GM19438 (cell line): ENCODE measurements around the gene FKBP1A.
"Not testable (repeated sequence)": the region's sequence is repeated elsewhere in the genome, so short reads cannot be mapped to it uniquely, and the experiment has no call there.

Experiments used
- ATAC-seq: cut with Tn5 transposase; IDR thresholded peaks from one replicate; pipeline ENCODE4 v1.9.1; 2021; ENCODE audit warnings: low read depth; ENCODE audit not compliant: unreplicated experiment

Gene FKBP1A

DNA sequence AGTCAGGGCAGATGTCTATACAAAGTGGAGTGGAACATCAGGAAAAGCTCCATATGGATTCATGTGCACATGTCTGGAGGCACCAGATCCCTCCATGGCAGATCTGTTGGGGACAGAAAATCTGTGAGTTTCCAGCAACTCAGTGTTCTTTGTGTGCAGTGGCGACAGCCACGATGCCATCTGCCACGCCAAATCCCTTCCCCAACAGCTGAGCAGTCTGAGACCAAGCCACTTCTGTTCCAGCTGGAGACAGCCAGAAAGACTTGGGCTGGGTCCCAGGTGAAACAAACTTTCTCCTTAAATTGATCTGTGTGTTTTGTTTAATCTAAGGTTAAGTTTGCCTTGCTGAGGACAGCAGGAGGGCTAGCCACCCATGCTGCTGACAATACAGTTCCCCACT lies 22.9 kb downstream of the FKBP1A start:
- ATAC-seq = no peak

DNA sequence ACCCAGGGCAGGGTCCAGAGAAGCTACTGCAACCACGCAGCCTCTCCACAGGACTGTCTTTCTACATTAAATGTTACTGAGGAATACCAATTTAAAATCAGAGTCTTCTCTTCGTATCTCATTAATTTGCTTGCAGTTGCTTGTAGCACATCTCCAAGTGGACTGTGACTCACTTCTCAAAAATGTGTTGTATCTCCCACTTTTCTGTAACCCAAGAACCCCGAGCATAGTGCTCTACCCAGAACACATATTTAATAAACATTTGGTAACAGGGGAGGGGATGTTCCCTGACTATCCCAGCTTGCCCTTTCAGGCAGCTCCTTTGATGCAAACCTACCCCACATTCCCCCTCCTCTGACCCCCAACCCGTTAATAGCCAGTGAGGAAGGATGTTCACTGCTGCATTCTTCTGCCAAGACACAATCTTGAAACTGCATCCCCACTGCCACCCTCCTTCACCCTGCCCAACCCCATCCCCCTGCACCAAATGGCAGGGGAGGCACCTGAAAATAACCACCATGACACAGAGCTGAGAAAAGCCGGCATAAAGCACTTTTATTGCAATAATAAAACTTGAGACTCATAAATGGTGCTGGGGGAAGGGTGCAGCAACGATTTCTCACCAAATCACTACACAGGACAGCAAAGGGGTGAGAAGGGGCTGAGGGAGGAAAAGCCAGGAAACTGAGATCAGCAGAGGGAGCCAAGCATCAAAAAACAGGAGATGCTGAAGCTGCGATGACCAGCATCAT lies 24.2 kb downstream of the FKBP1A start:
- no peak for ATAC-seq

DNA sequence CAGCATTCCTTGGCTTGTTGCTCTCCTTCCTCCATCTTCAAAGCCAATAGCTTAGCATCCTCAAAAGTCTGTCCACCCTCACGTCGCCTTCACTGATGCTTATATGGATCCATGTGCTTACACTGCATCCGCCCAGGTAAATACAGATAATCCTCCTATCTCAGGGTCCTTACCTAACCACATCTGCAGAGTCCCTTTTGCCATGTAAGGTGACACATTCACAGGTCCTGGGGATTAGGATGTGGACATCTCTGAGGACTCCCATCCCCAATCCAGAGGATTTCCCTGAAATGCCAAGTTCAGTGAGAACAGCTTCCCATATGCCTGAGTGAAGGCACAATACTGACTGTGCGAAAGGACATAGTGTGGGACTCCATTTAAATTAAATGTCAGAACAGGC lies 25.4 kb downstream of the FKBP1A start:
- ATAC-seq = no peak

DNA sequence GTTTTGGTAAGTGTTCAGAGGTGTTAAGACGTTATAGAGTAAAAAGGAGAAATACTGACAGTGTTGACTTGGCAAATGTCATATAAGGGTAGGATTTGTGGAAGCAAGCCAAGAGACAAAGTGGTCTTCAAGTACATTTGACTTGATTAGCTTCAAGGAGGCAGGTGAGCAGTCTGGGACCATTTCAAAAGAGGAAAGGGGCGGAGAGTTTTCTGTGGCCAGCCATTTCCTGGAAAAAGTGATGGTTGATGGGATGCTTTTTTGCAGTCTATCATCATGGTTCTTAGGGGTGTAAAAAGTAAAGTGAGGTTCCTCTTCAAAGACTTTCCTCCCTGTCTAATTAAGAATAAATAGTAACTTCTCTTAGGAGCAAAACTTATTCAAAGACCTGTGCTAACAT lies 28.7 kb downstream of the FKBP1A start:
- no peak for ATAC-seq

DNA sequence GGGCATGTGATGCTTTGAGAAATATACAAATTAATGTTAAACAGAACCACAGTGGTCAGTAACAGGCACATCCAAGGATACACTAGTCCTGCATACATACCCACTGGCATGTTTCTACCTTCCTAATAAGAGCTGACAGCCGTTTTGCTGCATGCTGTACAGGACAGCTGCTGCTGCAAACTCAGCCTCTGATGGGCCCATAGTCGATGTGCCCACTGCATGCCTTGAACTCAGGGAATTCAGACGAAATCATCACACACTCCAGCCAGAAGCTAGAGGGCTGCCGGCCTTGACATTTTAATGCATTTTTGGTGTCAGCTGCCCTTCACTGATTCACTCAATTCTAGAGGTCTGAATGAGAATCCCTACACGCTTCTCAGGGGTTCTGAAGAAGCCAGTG lies 29.3 kb downstream of the FKBP1A start:
- no peak for ATAC-seq

- no peak for ATAC-seq
These were observed 30.4 kb downstream of the FKBP1A start for GRCh38 chr20:1362484-1362883.

DNA sequence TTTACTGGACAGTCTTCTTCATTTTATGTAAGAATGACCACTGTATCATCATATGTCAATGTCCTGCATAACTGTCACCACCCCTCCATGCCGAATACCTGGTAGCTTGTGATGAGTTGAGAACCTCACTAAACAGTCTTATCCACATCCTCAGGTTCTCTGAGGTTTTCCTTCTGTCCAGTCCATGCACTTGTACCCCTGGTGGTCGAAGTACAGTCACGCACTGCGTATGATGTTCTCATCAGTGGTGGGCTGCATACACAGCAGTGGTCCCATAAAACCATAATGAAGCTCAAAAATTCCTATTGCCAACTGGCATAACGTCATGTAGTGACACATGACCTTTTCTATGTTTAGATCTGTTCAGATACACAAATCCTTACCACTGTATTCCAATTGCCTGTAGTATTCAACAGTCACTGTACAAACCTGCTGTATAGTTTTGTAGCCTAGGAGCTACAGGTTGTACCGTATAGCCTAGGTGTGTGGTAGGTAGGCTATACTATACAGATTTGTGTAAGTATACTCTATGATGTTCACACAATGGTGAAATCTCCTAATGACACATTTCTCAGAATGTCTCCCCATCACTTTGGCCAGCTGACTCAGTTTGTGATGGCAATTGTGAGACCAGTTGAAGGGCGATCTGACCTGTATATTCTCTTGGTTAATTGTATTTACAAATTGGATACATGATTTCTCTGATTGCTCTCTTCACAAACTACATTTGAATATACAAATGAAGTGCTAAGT lies 32.6 kb downstream of the FKBP1A start:
- ATAC-seq = no peak

DNA sequence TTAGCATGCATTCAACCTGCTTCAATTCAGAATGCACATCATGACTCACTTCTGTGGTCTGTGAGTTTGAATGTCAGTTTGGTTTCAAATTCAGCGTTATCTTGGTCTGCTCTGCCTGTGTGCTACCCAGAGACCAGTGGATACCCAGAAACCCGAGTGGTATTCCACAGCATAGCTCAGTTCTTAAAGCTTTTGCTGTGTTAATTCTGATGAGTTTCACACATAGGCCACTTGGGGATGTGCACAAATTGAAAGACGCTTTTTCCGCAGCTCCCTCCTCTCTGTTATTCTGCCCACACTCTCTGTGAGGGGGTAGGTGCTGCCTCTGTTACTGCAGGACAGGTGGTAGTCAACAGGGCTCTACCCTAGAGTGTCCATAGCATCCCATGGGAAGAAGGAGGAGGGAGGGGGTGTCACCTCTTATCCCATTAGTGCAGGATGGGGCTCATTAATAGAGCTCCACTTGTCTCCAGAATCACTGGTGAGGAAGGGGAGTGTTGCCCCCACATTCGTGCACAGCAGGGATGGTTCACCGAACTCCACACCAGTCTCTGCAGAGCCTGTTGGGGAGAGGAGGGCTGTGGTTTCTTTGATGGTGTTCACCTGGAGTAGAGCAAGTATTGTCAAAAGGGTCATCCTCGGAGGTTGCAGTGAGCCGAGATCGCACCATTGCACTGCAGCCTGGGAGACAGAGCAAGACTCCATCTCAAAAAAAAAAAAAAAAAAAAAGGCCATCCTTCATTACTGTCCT lies 34.8 kb downstream of the FKBP1A start:
- no peak for ATAC-seq

DNA sequence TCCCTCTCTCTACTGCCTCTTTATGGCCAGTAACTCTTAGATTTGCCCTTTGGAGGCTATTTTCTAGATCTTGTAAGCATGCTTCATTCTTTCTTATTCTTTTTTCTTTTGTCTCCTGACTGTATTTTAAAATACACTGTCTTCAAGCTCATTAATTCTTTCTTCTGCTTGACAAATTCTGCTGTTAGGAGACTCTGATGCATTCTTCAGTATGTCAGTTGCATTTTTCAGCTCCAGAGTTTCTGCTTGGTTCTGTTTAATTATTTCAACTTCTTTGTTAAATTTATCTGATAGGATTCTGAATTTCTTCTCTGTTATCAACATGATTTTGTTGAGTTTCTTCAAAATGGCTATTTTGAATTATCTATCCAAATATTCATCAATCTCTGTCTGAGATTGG lies 38.9 kb downstream of the FKBP1A start:
- no peak for ATAC-seq

DNA sequence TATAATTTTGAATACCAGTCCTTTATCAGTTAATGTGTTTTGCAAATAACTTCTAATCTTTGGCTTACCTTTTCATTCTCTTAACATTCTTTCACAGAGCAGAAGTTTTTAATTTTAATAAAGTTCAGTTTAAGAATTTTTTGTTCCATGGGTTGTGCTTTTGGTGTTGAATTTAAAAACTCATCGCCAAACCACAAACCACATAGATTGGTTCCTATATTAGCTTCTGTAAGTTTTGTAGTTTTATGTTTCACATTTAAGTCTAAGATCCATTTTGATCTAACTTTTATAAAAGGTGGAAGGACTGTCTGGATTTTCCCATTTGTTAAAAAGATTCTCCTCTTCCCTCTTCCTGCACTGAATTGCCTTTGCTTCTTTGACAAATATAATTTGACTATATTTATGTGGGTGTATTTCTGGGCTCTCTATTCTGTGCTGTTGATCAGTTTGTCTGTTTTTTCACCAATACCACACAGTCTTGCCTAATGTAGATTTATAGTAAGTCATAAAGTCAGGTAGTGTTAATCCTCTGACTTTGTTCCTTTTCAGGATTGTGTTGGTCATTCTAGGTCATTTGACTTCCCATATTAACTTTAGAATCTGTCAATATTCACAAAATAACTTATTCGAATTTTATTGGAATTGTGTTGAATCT lies 46.4 kb downstream of the FKBP1A start:
- ATAC-seq = no peak

DNA sequence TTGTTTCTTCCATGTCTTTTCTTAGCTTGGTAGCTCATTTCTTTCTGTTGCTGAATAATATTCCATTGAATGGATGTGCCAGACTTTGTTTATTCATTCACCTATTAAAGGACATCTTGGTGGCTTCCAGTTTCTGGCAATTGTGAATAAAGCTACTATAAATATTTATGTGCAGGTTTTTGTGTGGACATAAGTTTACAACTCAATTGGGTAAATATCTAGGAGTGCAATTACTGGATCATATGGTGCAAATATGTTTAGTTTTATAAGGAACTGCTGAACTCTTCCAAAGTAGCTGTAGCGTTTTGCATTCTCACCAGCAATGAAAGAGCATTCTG lies 47.1 kb downstream of the FKBP1A start:
- no peak for ATAC-seq

GRCh38 chr20:1345030-1345755 lies 47.7 kb downstream of the FKBP1A start:
- ATAC-seq = no peak

DNA sequence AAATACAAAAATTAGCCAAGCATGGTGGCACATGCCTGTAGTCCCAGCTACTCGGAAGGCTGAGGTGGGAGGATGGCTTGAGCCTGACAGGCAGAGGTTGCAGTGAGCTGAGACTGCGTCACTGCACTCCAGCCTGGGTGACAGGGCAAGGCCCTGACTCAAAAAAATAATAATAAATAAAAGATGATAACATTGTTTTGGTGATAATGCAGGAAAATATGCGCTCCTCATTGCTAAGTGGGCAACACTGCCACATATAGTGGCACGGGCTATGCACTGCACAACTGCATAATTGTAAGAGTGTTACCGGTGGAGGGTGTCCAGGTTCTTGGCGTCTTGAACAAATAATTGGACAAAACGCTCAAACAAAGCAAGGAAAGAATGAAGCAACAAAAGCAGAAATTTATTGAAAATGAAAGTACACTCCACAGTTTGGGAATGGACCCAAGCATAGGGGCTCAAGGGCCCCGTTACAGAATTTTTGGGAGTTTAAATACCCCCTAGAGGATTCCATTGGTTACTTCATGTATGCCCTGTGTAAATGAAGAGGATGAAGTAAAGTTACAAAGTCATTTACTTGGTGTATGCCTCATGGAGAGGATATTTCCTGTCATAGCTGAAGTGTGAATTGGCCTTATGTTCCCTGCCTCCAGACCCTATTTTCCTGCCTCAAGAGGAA lies 49.3 kb downstream of the FKBP1A start:
- ATAC-seq = not testable (repeated sequence)

- ATAC-seq = no peak
These were observed 51.1 kb downstream of the FKBP1A start for GRCh38 chr20:1341561-1342265.

- no peak for ATAC-seq
These were observed 54.1 kb downstream of the FKBP1A start for GRCh38 chr20:1338801-1339200.

DNA sequence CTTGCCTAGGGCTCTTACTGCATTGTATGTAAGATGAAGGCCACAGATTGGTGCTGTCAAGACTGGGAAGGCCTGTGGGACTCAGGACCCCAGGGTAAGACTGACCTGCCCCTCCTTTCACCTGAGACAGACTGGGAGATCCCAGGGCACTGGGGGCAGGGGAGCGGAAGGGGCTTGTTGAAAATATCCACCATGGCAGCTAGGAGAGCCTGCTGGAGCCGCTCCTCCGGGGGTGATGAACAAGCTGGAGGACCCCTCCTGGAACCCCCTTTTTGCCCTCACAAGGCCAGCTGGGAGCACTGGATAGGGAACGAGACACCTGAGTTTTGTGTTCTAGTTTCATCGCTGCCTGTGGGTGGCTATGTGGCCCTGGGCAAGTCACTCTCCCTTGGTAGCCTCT lies 54.8 kb downstream of the FKBP1A start:
- ATAC-seq = no peak

DNA sequence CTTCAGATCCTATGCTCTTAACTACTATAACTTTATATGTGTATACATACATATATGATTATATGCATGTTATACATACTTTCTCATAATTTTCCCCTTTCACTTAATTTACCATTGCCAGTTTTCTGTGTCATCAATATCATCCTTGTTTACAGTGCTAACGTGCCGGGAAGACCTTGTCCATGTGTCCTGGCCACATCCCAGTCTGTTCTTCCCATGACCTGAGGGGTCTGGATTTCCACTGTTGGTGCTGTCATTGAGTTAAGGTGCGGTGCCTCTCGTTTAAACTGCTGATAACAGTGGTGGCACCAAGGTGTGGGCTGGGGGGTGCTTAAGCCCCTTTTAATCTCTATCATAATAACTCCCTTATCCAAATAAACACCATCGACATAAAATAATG lies 55.4 kb downstream of the FKBP1A start:
- ATAC-seq = no peak

GRCh38 chr20:1336699-1337367 lies 56.0 kb downstream of the FKBP1A start:
- no peak for ATAC-seq
